ENCODE data around the gene HIP1R.

HIP1R gene

GRCh38 chr12:122835750-122836026 is 431 bp downstream of the HIP1R start:
- DNase-seq: no peak

- peak; percentile 62 for DNase-seq
These were observed 1.0 kb downstream of the HIP1R start for GRCh38 chr12:122836027-122836921.

DNA sequence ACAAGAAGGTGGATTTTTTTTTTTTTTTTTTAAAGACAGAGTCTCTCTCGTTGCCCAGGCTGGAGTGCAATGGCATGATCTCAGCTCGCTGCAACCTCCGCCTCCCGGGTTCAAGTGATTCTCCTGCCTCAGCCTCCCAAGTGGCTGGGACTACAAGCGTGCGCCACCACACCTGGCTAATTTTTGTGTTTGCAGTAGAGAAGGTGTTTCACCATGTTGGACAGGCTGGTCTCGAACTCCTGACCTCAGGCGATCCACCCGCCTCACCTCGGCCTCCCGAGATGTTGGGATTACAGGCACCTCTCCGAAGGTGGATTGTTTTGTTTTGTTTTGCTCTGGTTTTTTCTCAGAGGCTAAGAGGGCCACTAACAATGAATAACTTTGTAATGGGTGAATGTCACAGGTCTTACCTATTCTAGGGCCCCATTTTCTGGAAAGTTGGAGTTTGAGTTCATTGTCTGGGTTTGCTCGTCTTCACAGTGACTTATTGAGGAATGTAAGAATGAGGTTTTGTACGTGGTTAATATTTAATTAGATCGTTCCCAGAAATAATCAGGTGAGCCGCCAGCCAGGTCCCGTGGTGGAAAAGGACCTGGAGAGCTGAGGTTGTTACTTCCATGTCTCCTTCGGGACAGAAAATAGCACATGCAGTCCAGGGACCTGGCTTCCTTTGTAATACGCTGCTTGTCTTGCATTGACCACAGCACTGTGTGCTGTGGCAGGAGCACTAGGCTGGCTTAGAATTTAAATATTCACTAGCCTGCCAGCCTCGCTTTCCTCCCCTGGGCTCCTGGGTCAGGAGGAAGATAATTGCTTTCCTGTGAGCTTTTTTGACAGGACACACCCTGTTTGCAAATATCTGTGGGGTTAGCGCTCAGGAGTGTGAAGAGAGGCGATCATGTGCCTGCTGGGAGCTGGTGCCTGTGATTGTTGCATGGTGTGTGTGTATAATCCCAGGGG is 2.3 kb downstream of the HIP1R start:
- no peak for DNase-seq

GRCh38 chr12:122838841-122839240 is 3.6 kb downstream of the HIP1R start:
- DNase-seq: no peak

DNA sequence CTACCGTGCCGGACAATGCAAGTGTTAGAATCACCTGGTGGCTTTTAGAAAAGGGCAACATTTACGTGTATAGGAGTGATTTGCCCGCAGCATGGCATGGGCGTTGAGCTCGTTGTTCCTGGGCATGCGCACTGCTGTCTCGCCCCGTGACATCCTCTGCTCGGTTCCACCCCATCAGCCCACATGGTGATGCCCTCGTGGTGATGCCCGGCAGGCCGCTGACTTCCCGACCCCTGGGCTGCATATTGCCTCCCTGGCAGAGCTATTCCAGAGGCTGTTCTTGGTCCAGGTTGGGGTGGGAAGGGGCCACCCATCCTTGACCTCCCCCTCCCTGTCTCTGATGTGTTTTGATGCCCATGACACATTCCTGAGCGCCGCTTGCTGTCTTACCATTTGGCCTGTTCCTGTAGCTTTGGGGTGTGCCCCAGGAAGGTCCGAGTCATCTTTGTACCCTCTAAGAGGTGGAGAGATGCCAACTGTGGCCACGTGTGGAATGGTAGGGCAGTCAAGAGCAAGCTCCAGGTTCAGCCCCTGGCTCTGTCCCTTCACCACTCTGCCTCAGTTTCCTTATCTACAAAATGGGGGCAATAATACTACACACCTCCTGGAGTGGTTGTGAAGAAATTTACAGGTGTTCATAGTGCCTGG is 4.8 kb downstream of the HIP1R start:
- DNase-seq: no peak

- no peak for DNase-seq
These were observed 5.6 kb downstream of the HIP1R start for GRCh38 chr12:122840580-122841513.

GRCh38 chr12:122841544-122842321 is 6.5 kb downstream of the HIP1R start:
- no peak for DNase-seq

DNA sequence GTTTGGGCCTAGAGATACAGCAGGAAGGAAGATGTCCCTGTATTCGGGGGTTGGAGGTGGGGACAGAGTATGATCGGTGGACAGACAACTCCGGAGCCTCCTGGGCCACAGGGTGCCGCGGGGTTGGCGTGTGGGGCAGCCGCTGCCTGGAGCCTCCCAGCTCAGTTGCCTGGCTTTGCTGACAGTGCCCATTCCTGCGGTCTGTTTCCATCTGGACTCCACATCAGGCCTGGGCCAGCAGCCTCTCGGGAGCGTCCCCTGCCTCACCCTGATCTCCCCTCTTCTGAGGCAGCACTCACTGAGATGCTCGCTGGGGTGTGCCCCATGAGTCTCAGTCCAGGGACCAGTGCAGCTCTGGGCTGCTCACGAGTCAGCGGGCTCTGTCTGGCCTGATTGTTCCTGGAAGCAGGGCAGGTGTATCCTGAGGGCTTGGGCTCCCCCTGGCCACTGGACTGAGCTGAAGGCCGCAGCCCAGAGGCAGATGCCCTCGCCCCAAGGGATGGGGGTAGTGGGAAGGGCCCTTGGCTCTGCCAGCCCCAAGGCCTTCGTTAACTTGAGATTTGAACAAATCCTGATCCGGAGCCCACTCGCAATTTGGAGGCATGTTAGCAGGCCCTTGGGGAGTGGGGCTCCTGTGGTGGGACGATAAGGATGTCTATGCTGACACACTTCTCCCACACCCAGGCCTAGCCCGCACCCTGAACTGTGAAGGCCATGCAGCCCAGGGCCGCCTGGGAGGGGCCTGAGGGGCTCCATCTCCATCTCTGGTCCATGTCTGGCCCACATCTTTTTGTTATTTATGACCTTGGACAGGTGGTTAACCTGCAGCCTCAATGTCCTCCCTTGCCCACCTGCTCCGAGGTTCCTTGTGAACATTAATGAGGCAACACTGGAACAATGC is 7.5 kb downstream of the HIP1R start:
- no peak for DNase-seq

GRCh38 chr12:122843455-122843854 is 8.2 kb downstream of the HIP1R start:
- no peak for DNase-seq

- DNase-seq: no peak
These were observed 9.2 kb downstream of the HIP1R start for GRCh38 chr12:122844366-122844971.

DNA sequence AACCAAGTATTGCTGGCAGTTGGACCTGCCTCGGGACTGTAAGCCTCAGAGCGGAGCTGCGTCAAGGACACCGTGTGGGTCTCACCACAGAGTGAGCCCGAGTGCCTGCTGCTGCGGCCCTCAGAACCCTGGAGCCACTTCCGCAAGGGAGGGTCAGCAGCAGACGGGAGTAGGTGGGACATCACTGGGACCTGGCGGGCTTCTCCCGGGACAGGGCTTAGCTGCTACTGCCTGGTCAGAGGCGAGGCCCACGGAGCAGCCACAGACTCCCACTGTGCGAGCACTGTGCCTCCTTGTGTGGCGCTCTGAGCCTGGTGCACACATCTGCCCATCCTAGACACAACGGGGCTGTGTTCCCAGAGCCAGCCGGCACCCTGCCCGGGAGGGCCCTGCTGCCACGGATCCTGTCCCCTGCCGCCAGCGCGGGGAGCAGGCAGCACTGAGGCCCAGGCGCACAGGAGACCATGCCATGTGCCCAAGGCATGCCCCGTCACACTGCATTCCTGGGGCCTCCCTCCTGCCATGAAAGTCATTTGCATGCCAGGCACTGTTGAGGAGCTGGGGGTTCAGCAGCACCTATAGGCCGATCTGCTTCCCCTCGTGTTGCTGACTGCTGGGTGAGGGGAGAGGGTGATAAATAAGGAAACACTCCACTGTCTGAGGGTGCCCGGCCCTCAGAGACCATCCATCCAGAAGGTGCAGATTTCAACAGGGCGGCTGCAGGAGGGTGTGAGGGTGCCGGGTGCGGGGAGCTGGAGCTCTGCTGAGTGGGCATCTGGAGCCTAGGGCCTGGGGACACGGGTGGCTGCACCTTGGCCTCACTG is 10.0 kb downstream of the HIP1R start:
- DNase-seq: no peak

- DNase-seq: no peak
These were observed 10.8 kb downstream of the HIP1R start for GRCh38 chr12:122845865-122846621.

- DNase-seq: no peak
These were observed 11.6 kb downstream of the HIP1R start for GRCh38 chr12:122846622-122847515.

- no peak for DNase-seq
These were observed 12.2 kb downstream of the HIP1R start for GRCh38 chr12:122847516-122847836.

DNA sequence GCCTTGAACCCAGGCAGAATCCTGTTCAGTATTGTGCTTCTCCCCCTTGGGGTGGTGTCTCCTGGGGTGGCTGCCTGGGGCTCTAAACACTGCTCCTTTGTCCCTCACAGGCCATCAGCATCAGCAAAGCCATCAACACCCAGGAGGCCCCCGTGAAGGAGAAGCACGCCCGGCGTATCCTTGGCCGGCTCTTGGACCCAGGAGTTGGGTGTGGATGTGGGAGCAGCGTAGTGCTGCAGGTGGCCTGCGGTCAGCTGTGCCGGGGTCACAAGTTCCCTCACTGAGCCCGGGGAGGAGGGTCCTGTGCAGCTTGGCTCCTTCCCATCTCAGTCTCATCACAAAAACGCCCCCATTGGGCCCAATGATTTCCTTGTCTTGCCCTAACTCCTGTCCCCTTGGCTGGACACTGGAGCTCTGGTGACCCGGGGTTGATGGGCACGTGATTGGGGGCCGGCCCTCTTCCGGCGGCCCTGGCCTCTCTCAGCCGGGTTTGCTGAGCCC is 12.7 kb downstream of the HIP1R start:
- DNase-seq: no peak

DNA sequence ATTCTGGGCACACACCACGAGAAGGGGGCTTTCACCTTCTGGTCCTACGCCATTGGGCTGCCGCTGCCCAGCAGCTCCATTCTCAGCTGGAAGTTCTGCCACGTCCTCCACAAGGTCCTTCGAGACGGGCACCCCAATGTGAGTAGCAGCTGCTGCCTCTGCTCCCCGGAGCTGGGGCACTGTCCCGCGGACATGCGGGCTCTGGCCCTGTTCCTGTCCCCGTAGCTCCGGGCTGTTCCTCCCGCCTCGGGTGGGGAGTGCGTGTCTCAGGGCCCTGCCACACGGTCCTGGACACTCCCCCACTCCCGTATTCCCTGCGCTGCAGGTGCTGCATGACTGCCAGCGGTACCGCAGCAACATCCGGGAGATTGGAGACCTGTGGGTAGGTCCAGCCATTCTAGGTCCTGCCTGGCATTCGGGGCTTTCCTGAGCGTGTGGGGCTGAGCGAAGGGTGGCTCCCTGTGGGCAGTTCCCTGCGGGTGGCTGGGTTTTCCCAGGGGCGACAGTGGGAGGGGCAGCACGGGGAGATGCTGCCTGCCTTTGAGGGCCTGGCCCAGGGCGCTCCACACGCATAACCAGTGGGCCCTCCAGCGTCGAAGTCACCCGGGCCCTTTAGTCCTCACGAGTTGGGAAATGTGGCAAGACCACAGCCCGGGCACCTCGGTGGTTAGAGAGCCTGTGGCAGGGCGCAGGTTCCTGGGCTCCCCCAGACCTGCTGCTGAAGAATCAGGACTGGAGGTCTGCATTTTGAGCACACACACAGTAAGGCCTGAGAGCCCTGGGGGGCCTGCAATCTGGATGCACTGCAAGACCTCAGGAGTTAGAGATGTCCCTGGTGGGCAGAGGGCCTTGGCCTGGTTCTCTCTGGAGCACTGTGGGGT is 13.5 kb downstream of the HIP1R start:
- no peak for DNase-seq
